GM23338 (cell line): ENCODE results near the gene RBM34. TPM values are rescaled to one million over a fixed set of nuclear protein-coding genes. Genes with fewer than 3 reads are reported as not detected.

Experiments
- ATAC-seq: fragments of 200-7000 bp; cut with Tn5 transposase; 3 replicates; pipeline ENCODE4 v1.9.1; 2020
- DNase-seq: peaks from one replicate; pipeline ENCODE4 v3.0.0-alpha.2; 2015; ENCODE audit warnings: low spot score
- H2AFZ ChIP-seq: fragments of 200-600 bp; sonication (generic); 2 replicates; pipeline ENCODE4 v1.8.0; 2016; ENCODE audit warnings: antibody characterized with exemption, mild to moderate bottlenecking, moderate library complexity
- H3F3A ChIP-seq: fragments of 200-600 bp; sonication (generic); replicated peaks from 2 replicates; pipeline ENCODE4 v1.8.0; 2017; ENCODE audit warnings: antibody characterized with exemption, mixed run types, low read depth
- H3K27ac ChIP-seq: fragments of 200-600 bp; sonication (generic); 2 replicates; pipeline ENCODE4 v1.6.1; 2016; ENCODE audit warnings: low read depth
- H3K27me3 ChIP-seq: fragments of 200-600 bp; sonication (generic); 2 replicates; pipeline ENCODE4 v1.8.0; 2016; ENCODE audit warnings: mild to moderate bottlenecking, mixed run types, moderate library complexity; ENCODE audit not compliant: insufficient read depth
- H3K36me3 ChIP-seq: fragments of 200-600 bp; sonication (generic); 2 replicates; pipeline ENCODE4 v1.8.0; 2016; ENCODE audit warnings: mild to moderate bottlenecking; ENCODE audit not compliant: insufficient read depth
- H3K4me1 ChIP-seq: fragments of 200-600 bp; sonication (generic); 2 replicates; pipeline ENCODE4 v1.8.0; 2016; ENCODE audit warnings: mild to moderate bottlenecking, moderate library complexity; ENCODE audit not compliant: insufficient read depth
- H3K4me2 ChIP-seq: fragments of 200-600 bp; sonication (generic); 2 replicates; pipeline ENCODE4 v1.7.1; 2017; ENCODE audit warnings: mixed run types
- H3K4me3 ChIP-seq: fragments of 200-600 bp; sonication (generic); 2 replicates; pipeline ENCODE4 v1.6.1; 2016; ENCODE audit warnings: mixed run types
- H3K79me2 ChIP-seq: fragments of 200-600 bp; sonication (generic); replicated peaks from 2 replicates; pipeline ENCODE4 v1.8.0; 2017; ENCODE audit warnings: mild to moderate bottlenecking; ENCODE audit not compliant: insufficient read depth
- H3K9me2 ChIP-seq: fragments of 200-600 bp; sonication (generic); 2 replicates; pipeline ENCODE4 v1.8.0; 2017; ENCODE audit not compliant: insufficient read depth
- H4K20me1 ChIP-seq: fragments of 200-600 bp; sonication (generic); replicated peaks from 2 replicates; pipeline ENCODE4 v1.8.0; 2017; ENCODE audit warnings: mild to moderate bottlenecking; ENCODE audit not compliant: insufficient read depth
- H3K27ac Mint-ChIP-seq: 2 replicates; pipeline ENCODE4 v1.8.0; 2020; ENCODE audit warnings: inconsistent platforms, mild to moderate bottlenecking, moderate library complexity, mixed read lengths
- H3K27me3 Mint-ChIP-seq: 3 replicates; pipeline ENCODE4 v1.8.0; 2022; ENCODE audit warnings: low read depth, mild to moderate bottlenecking, moderate library complexity, mixed read lengths, inconsistent platforms; ENCODE audit not compliant: insufficient read depth, poor library complexity
- H3K36me3 Mint-ChIP-seq: 3 replicates; pipeline ENCODE4 v1.8.0; 2021; ENCODE audit warnings: low read depth, mild to moderate bottlenecking, inconsistent platforms, moderate library complexity, mixed read lengths
- H3K4me1 Mint-ChIP-seq: 3 replicates; pipeline ENCODE4 v1.8.0; 2020; ENCODE audit warnings: mild to moderate bottlenecking, inconsistent platforms, mixed read lengths
- H3K4me3 Mint-ChIP-seq: 3 replicates; pipeline ENCODE4 v1.8.0; 2021; ENCODE audit warnings: moderate library complexity, mild to moderate bottlenecking, inconsistent platforms, mixed read lengths
- H3K9me3 Mint-ChIP-seq: 3 replicates; pipeline ENCODE4 v1.8.0; 2020; ENCODE audit warnings: moderate library complexity, mild to moderate bottlenecking, inconsistent platforms, mixed read lengths
- EZH2 ChIP-seq: fragments of 200-600 bp; sonication (generic); IDR thresholded peaks from one replicate; pipeline ENCODE4 v1.8.0; 2017; ENCODE audit warnings: antibody characterized with exemption, mild to moderate bottlenecking, low read depth; ENCODE audit not compliant: unreplicated experiment
- POLR2AphosphoS5 ChIP-seq: IDR thresholded peaks from 2 replicates; pipeline ENCODE4 v1.6.1; 2016; ENCODE audit warnings: antibody characterized with exemption, low read depth
- ZNF114 ChIP-seq: fragments of 250-450 bp; sonication (Bioruptor Pico); IDR thresholded peaks from 2 replicates; pipeline ENCODE4 v1.5.0; 2020; ENCODE audit warnings: mild to moderate bottlenecking, moderate library complexity
- ZNF462 ChIP-seq: fragments of 250-450 bp; sonication (Bioruptor Pico); IDR thresholded peaks from 2 replicates; pipeline ENCODE4 v1.5.0; 2020; ENCODE audit warnings: mild to moderate bottlenecking, moderate library complexity
- polyA plus RNA-seq: library from polyadenylated mRNA; unstranded; fragments of >200 nt; fragmentation: Nextera tagmentation; extraction: Ambion mirVana; gene quantifications from 2 replicates; pipeline ENCODE4 v1.2.1, GENCODE V29; 2016
- total RNA-seq: library from RNA; depleted of rRNA; stranded (reverse); fragments of >200 nt; shearing (Covaris generic); gene quantifications from 2 replicates; pipeline ENCODE4 v1.2.3, GENCODE V29; 2014
- TF ChIP-seq, protein P1 (sequence below): IDR thresholded peaks from 2 replicates; pipeline ENCODE4 v1.6.1; 2016; ENCODE audit warnings: antibody characterized with exemption

RBM34 gene
- total and polyA plus RNA-seq, 2 experiments from 2014 or later, result 51.8 to 177 TPM

DNA sequence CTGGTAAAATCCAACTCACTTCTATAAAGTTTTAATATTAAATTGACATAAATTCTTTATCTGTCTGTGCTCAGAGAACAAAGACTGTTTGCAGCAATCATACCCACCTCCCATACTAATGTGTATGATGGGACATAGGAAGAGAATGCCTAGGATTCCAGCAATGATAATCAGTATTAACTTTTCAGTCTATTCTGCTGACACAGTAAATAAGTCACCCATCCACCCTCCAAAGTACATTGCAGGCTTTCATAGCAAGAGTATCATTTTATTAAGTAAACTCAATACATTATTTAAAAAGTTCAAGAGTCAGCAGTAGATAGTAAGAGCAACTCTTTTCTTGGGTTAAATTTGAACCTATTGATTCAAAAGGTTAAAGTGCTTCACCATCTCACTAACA, 8.8 kb downstream of the RBM34 start (continued):
- TF ChIP-seq ZNF462 (CRISPR knock-in tag), result no peak

- Histone ChIP-seq H3K4me2 (no peak overlapping the region), H3F3A (0 out of 2 replicates have a peak, but pooled peaks cover 3% of the 10 kb centered on the region), H3K79me2 (peaks cover 23% of the 10 kb centered on the region), H3K36me3 (peaks cover 35% of the 10 kb centered on the region), H3K27ac (no peak overlapping the region), H3K4me1 (no peaks in the 10 kb centered on the region), H3K4me3 (no peak overlapping the region), H3K9me2 (no peaks in the 10 kb centered on the region), H2AFZ (no peak overlapping the region), H3K27me3 (no peaks in the 10 kb centered on the region), H4K20me1 (no peaks in the 10 kb centered on the region; the same call in 1 of the 2 replicates)
- ATAC-seq (no peak), DNase-seq (no peak)
- Mint-ChIP-seq H3K27ac (no peak overlapping the region; the same call in 1 of the 2 replicates), H3K36me3 (peaks cover 78% of the 10 kb centered on the region), H3K27me3 (peaks cover 3% of the 10 kb centered on the region), H3K4me1 (no peaks in the 10 kb centered on the region), H3K4me3 (no peak overlapping the region), H3K9me3 (no peaks in the 10 kb centered on the region)
- TF ChIP-seq POLR2AphosphoS5, result no peak
- no peak for TF ChIP-seq ZNF462 (CRISPR knock-in tag)
- TF ChIP-seq, protein P1, sequence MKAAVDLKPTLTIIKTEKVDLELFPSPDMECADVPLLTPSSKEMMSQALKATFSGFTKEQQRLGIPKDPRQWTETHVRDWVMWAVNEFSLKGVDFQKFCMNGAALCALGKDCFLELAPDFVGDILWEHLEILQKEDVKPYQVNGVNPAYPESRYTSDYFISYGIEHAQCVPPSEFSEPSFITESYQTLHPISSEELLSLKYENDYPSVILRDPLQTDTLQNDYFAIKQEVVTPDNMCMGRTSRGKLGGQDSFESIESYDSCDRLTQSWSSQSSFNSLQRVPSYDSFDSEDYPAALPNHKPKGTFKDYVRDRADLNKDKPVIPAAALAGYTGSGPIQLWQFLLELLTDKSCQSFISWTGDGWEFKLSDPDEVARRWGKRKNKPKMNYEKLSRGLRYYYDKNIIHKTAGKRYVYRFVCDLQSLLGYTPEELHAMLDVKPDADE, result no peak
- no peak for TF ChIP-seq ZNF114
- no peak for TF ChIP-seq EZH2
Observed at GRCh38 chr1:235151033-235151432, 10.0 kb downstream of the RBM34 start.
